Loucy (cell line): ENCODE results near the gene SELENBP1.

Experiments used
- H2AFZ ChIP-seq: fragments of 200-600 bp; sonication (generic); 2 replicates; pipeline ENCODE4 v1.6.0; 2016; ENCODE audit warnings: antibody characterized with exemption, mild to moderate bottlenecking, low read length, moderate library complexity
- H3F3A ChIP-seq: fragments of 200-600 bp; 2 replicates; pipeline ENCODE4 v1.6.0; 2016; ENCODE audit warnings: antibody characterized with exemption, low read depth, mild to moderate bottlenecking
- H3K27me3 ChIP-seq: fragments of 200-600 bp; sonication (generic); 2 replicates; pipeline ENCODE4 v1.6.1; 2014; ENCODE audit warnings: low read length, mild to moderate bottlenecking; ENCODE audit not compliant: insufficient read depth, poor library complexity, severe bottlenecking
- H3K36me3 ChIP-seq: fragments of 200-600 bp; sonication (generic); 2 replicates; pipeline ENCODE4 v1.6.1; 2016; ENCODE audit warnings: low read length; ENCODE audit not compliant: insufficient read depth
- H3K4me1 ChIP-seq: fragments of 200-600 bp; sonication (generic); 2 replicates; pipeline ENCODE4 v1.5.1; 2014; ENCODE audit warnings: low read length, mild to moderate bottlenecking; ENCODE audit not compliant: insufficient read depth, poor library complexity, severe bottlenecking
- H3K4me2 ChIP-seq: fragments of 200-600 bp; sonication (generic); 2 replicates; pipeline ENCODE4 v1.6.0; 2014; ENCODE audit warnings: antibody characterized with exemption, low read length, low read depth, mild to moderate bottlenecking; ENCODE audit not compliant: poor library complexity, severe bottlenecking
- H3K4me3 ChIP-seq: fragments of 200-600 bp; sonication (generic); 2 replicates; pipeline ENCODE4 v1.5.1; 2014; ENCODE audit warnings: low read length, mild to moderate bottlenecking, mixed read lengths; ENCODE audit not compliant: poor library complexity, severe bottlenecking
- H3K79me2 ChIP-seq: fragments of 200-600 bp; sonication (generic); 2 replicates; pipeline ENCODE4 v1.6.1; 2014; ENCODE audit warnings: low read length; ENCODE audit not compliant: insufficient read depth
- H3K9ac ChIP-seq: fragments of 200-600 bp; sonication (generic); 2 replicates; pipeline ENCODE4 v1.6.0; 2014; ENCODE audit warnings: mild to moderate bottlenecking, low read depth, low read length, moderate library complexity; ENCODE audit not compliant: poor library complexity, severe bottlenecking
- H3K9me2 ChIP-seq: fragments of 200-600 bp; sonication (generic); replicated peaks from 2 replicates; pipeline ENCODE4 v1.6.1; 2016; ENCODE audit warnings: low read depth, low read length, mixed read lengths
- H3K9me3 ChIP-seq: fragments of 200-600 bp; sonication (generic); 2 replicates; pipeline ENCODE4 v1.6.1; 2014; ENCODE audit warnings: mild to moderate bottlenecking, antibody characterized with exemption, low read length, low read depth; ENCODE audit not compliant: insufficient read depth
- H4K20me1 ChIP-seq: fragments of 200-600 bp; sonication (generic); 2 replicates; pipeline ENCODE4 v1.6.0; 2014; ENCODE audit warnings: antibody characterized with exemption, low read length, mild to moderate bottlenecking; ENCODE audit not compliant: insufficient read depth, poor library complexity, severe bottlenecking
- EZH2phosphoT487 ChIP-seq: fragments of 200-600 bp; IDR thresholded peaks from 2 replicates; pipeline ENCODE4 v1.6.1; 2018; ENCODE audit warnings: antibody characterized with exemption, mild to moderate bottlenecking, moderate library complexity, borderline replicate concordance
- TF ChIP-seq, protein P1 (sequence below): fragments of 200-600 bp; sonication (generic); conservative IDR thresholded peaks from 2 replicates; pipeline ENCODE4 v1.5.1; 2014; ENCODE audit warnings: mild to moderate bottlenecking, antibody characterized with exemption, low read length

SELENBP1 gene

DNA sequence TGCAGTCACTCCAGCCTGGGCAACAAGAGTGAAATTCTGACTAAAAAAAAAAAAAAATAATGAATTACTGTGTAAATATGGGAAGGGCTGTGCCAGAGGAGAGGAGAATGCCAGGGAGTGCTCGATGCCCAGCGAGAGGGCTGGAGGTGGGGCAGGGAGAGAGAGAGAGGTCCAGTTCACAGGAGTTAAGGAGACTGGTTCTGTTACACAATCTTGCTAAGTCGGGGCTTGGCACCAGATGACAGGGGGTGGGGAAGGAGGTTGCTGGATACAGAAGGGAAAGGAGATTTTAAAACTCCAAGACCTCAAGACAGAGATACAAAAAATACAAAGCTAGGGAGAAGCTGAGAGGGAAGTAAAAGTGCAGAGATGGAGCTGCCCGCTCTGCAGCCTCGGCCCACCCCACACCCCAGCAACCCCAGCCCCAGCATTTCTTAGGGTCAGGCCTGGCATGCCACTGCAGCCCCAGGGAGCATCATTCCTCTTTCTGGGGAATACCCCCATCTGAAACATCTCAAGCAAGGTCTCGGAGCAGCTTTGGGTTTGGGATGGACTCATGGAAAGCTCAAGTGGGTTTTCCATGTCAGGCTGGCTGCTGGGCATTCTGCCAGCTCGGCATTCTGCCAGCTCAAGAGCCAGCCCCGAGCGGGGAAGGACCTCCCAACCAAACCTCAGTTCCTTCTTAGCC lies 991 bp downstream of the SELENBP1 start:
- Histone ChIP-seq H3K9me2 (no peaks in the 10 kb centered on the region), H3K4me3 (no peak overlapping the region), H3F3A (no peaks in the 10 kb centered on the region), H3K9me3 (no peaks in the 10 kb centered on the region), H4K20me1 (no peaks in the 10 kb centered on the region), H3K4me1 (peaks cover 19% of the 10 kb centered on the region), H2AFZ (no peak overlapping the region), H3K4me2 (no peak overlapping the region), H3K79me2 (no peaks in the 10 kb centered on the region), H3K9ac (no peak overlapping the region), H3K36me3 (no peaks in the 10 kb centered on the region), H3K27me3 (no peaks in the 10 kb centered on the region)
- TF ChIP-seq, protein P1, sequence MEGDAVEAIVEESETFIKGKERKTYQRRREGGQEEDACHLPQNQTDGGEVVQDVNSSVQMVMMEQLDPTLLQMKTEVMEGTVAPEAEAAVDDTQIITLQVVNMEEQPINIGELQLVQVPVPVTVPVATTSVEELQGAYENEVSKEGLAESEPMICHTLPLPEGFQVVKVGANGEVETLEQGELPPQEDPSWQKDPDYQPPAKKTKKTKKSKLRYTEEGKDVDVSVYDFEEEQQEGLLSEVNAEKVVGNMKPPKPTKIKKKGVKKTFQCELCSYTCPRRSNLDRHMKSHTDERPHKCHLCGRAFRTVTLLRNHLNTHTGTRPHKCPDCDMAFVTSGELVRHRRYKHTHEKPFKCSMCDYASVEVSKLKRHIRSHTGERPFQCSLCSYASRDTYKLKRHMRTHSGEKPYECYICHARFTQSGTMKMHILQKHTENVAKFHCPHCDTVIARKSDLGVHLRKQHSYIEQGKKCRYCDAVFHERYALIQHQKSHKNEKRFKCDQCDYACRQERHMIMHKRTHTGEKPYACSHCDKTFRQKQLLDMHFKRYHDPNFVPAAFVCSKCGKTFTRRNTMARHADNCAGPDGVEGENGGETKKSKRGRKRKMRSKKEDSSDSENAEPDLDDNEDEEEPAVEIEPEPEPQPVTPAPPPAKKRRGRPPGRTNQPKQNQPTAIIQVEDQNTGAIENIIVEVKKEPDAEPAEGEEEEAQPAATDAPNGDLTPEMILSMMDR, result no peak
- TF ChIP-seq EZH2phosphoT487, result no peak

DNA sequence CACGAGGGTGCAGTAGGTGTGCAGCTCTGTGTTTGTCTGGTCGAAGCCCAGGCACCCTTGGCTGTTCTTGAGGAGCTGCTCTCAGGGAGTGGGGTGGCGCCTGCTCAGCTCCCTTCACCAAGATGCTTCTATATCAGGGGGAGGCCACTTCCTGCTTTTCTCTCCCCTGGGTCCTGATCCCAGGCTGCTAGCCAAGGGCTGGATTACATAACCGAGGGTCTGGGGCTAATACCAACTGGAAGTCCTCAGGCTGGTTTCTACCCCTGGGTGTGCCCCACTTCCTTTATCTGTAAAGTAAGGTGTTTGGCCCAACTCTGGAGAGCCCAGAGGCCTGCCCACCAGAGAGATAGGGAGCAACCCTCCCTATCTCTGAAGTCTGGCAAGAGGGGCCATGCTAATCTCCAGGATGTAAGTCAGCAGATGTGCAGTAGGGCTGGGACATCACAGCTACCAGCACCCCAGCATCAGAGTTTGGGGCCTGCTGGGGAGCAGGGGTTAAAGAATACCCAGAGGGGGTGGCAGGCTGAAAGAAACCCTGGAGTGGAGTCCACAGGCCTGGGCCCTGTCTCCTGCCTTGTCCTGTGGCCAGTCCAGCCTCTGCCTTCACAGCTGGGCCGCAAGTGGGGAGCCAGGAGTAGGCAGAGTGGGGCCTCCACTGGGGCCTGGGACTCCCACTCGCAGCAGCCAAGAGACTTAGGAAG lies 2.1 kb downstream of the SELENBP1 start:
- Histone ChIP-seq H3K36me3 (no peaks in the 10 kb centered on the region), H3K4me2 (peak overlapping the region; percentile 4), H3K9ac (no peak overlapping the region), H3K79me2 (no peaks in the 10 kb centered on the region), H3K4me3 (no peak overlapping the region), H3K9me2 (no peaks in the 10 kb centered on the region), H3K27me3 (no peaks in the 10 kb centered on the region), H3F3A (no peaks in the 10 kb centered on the region), H3K4me1 (peaks cover 19% of the 10 kb centered on the region), H4K20me1 (no peaks in the 10 kb centered on the region), H2AFZ (peak overlapping the region; percentile 70), H3K9me3 (no peaks in the 10 kb centered on the region)
- TF ChIP-seq, protein P1, result no peak
- TF ChIP-seq EZH2phosphoT487, result no peak

DNA sequence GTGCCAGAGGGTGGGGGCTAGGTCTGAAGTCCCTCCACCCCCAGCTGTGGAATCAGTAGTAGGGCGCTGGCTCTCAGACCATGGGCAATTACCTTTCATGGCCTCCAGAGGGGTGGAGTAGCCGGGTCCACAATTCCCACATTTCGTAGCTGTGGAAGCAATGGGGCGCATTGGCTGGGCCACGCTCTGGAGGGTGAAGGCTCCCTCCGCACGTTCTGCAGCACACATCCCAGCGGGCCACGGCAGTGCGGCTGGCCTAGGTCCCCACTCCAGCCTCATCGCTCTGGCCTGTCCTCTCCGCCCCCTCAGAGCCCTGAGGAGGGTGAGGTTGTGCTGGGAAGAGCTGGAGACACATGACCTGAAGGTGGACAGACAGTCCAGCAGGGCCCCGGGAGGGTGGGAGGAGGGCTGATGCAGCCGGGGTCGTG lies 2.9 kb downstream of the SELENBP1 start:
- Histone ChIP-seq H3K4me2 (peak overlapping the region; percentile 4), H3K36me3 (no peaks in the 10 kb centered on the region), H3K9me3 (no peaks in the 10 kb centered on the region), H3K79me2 (no peaks in the 10 kb centered on the region), H2AFZ (peak overlapping the region; percentile 70; the same call in 1 of the 2 replicates), H3K4me1 (peaks cover 19% of the 10 kb centered on the region), H3K27me3 (no peaks in the 10 kb centered on the region), H3K4me3 (no peak overlapping the region), H4K20me1 (no peaks in the 10 kb centered on the region), H3K9ac (no peak overlapping the region), H3F3A (no peaks in the 10 kb centered on the region), H3K9me2 (no peaks in the 10 kb centered on the region)
- TF ChIP-seq EZH2phosphoT487, result no peak
- TF ChIP-seq, protein P1, result no peak
